AG04449 (cell line): ENCODE data around the gene SLIT3.

Source experiments
- CTCF ChIA-PET: fragments of 350-600 bp; formaldehyde crosslinking; extraction: SDS; loops from one replicate; lab custom pipeline; 2021; ENCODE audit warnings: antibody characterized with exemption; lab: Yijun Ruan, JAX
- POLR2A ChIA-PET: fragments of 400-600, 350-600 bp; formaldehyde crosslinking; extraction: SDS; loops from one replicate; lab custom pipeline; 2020; ENCODE audit warnings: antibody characterized with exemption, inconsistent platforms; lab: Yijun Ruan, JAX
- DNase-seq: peaks from one replicate; pipeline ENCODE4 v3.0.0-alpha.2; 2010; ENCODE audit warnings: low read depth, low spot score
- H3K4me3 ChIP-seq: 2 replicates; pipeline ENCODE4 v1.5.1; 2011; ENCODE audit warnings: low read depth, mild to moderate bottlenecking, control low read depth, low read length
- CTCF ChIP-seq: IDR thresholded peaks from one replicate; pipeline ENCODE4 v1.5.1; 2011; ENCODE audit warnings: mild to moderate bottlenecking, moderate library complexity, low read length, control low read depth, inconsistent platforms; ENCODE audit not compliant: insufficient read depth; ENCODE audit errors: missing control alignments

Gene SLIT3

DNA sequence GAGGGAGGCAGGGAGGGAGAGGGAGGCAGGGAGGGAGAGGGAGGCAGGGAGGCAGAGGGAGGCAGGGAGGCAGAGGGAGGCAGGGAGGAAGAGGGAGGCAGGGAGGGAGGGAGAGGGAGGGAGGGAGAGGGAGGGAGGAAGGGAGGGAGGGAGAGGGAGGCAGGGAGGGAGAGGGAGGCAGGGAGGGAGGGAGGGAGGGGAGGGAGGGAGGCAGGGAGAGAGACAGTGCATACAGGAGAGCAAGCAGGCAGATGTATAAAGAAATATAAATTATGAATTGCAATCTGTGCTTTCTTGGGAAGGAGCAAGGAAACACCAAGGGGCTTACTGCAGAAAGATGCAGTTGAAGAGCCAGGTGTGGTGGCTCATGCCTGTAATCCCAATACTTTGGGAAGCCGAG, 574.6 kb downstream of the SLIT3 start:
- no peak for DNase-seq
- ChIA-PET CTCF (no interaction called here), POLR2A (no interaction called here)
- TF ChIP-seq CTCF, result no peak
- H3K4me3 ChIP-seq, result no peak overlapping the region

- POLR2A ChIA-PET, result no interaction called here
- no peak for DNase-seq
- no peak for TF ChIP-seq CTCF
- no peak overlapping the region for H3K4me3 ChIP-seq
- CTCF ChIA-PET, result no interaction called here
These were observed 576.7 kb downstream of the SLIT3 start for GRCh38 chr5:168724227-168724626.

DNA sequence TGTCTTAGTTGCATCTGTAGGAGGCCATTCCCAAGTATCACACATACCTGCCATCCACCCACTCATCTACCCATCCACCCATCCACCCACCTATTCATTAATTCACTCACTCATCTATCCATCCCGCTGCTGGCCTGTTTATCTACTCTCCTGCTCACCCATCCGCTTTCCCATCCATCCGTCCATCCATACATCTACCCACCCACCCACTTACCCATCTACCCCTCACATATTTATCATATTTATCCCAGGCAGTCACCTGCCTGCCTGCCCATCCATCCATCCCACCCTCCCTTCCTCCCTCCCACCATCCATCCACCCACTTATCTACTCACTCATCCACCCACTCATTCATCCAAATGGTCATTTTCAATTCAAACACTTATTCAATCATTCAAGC, 577.9 kb downstream of the SLIT3 start:
- CTCF ChIA-PET, result interaction anchor here (1.2 kb wide), 1 partner anchor 25 kb away, joined by 3 read pairs; no protein-coding TSS in a partner anchor
- no peak for DNase-seq
- H3K4me3 ChIP-seq, result no peak overlapping the region
- no peak for TF ChIP-seq CTCF
- POLR2A ChIA-PET, result no interaction called here

DNA sequence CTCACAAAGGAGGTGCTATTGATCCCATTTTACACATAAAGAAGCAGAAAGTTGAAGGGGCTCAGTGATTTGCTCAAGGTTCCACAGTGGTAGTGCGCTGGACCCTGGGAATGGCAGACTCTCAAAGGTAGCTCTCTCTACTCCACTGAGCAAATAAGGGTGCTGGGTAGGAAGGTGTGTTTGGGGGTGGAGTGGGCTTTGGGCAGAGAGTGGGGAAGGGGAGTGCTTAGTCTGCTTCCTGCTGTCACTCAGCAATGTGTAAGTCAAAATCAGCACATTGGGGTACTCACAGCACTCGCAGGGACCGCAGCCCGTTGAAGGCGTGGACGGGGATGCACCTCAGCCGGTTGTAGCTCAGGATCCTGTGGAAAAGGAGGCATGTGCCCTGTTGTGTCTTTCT, 579.0 kb downstream of the SLIT3 start:
- DNase-seq, result no peak
- POLR2A ChIA-PET, result no interaction called here
- no peak for TF ChIP-seq CTCF
- CTCF ChIA-PET, result no interaction called here
- no peak overlapping the region for H3K4me3 ChIP-seq

GRCh38 chr5:168721002-168721753, 579.8 kb downstream of the SLIT3 start:
- ChIA-PET CTCF (no interaction called here), POLR2A (no interaction called here)
- H3K4me3 ChIP-seq, result no peak overlapping the region
- TF ChIP-seq CTCF, result no peak
- no peak for DNase-seq

DNA sequence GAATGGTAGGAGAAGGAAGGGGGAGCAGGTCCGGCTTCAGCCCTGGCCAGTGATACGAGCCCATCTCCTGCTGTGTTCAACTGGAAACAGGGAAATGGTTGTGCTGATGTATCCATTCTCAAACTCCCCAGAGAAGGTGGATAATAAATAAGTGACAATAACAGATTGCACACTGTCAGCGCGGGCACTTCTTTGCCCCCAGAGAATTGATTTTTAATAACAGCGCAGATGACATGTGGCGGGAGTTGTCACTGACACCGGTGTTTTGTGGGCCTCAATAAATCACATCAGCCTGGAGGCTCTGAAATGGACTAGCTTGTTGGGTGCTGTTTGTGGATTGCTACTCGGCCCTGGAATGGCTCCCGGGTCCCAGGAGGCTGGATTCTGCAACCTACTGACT, 580.4 kb downstream of the SLIT3 start:
- TF ChIP-seq CTCF, result no peak
- ChIA-PET POLR2A (no interaction called here), CTCF (no interaction called here)
- no peak overlapping the region for H3K4me3 ChIP-seq
- DNase-seq, result no peak
